GM12872 (cell line): Measurements from ENCODE around the gene PPP2R5A.
A peak's percentile ranks its signal among the peaks of the same experiment; 100 is the strongest.

Experiments used
- TF ChIP-seq, protein P1 (sequence below): IDR thresholded peaks from 3 replicates; pipeline ENCODE4 v1.5.1; 2011; ENCODE audit warnings: low read depth, mild to moderate bottlenecking, low read length, moderate library complexity; ENCODE audit not compliant: insufficient read depth

PPP2R5A gene

DNA sequence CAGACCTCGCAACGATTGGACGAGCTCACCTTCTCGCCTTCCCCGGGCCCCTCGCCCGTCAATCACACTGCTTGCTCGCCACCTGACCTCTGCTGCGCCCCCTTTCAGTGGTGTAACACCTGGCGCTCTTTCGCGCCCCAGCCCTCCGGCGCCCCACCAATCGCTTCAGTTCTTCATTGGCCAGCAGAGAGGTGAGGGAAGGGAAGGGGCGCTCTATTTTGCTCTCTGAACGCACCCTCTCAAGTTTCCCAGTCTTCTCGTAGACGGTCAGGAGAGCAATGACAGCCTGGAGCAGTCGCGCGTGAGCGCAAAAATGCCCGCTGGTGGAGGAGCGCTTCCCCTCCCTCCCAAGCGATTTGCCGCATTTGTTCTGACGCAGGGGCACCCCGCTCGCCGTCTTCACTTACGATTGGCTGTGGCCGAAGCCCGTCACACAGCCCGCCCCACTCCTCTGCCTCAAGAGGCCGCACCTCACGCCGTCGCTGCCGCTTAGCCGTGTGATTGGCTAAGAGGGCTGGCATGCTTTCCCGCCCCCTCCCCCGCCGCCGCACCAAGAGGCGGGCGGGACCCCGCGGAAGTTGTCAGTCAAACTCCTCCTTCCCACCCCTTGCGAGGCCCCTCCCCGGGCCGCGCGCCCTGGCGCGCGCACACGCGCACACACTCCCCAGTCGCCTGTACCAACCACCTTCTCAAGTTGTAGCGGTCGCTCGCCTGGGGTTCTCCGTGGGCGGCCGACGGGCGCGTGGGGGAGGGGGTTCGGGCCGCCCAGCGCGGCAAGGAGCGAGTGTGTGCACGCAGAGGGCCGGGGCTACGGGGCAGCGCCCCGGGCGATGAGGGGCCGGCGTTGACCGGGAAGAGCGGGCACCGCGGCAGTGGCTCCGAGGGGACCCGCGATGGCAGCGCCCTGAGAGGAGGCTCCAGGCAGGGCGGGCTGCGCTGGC, at the start of gene PPP2R5A:
TSS of gene PPP2R5A (plus strand) at position 667 of the 941 bp plus-strand sequence. CDS start 701 bp downstream, outside the sequence.
- TF ChIP-seq, protein P1, sequence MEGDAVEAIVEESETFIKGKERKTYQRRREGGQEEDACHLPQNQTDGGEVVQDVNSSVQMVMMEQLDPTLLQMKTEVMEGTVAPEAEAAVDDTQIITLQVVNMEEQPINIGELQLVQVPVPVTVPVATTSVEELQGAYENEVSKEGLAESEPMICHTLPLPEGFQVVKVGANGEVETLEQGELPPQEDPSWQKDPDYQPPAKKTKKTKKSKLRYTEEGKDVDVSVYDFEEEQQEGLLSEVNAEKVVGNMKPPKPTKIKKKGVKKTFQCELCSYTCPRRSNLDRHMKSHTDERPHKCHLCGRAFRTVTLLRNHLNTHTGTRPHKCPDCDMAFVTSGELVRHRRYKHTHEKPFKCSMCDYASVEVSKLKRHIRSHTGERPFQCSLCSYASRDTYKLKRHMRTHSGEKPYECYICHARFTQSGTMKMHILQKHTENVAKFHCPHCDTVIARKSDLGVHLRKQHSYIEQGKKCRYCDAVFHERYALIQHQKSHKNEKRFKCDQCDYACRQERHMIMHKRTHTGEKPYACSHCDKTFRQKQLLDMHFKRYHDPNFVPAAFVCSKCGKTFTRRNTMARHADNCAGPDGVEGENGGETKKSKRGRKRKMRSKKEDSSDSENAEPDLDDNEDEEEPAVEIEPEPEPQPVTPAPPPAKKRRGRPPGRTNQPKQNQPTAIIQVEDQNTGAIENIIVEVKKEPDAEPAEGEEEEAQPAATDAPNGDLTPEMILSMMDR = peak; percentile 48; the same call in 2 of the 3 replicates

DNA sequence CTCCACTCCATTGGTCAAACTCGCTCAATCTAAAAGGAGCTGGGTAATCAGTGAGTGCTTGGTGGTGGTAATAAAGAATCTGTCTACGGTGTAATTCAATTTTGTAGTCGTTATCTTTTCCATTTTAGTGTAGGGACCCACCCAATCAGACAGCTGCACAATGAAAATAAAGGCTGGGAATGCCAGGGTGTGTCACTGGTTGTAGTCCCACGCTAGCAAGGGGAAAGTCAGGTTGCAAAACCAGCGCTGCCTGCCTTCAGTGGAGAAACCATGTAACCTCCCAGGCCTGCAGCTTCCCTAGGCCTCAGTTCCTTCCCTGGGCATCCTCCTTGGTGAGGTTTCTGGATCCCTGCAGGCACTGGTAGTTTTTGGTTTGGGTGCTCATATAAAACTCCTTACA, 49.4 kb upstream of the PPP2R5A start:
- TF ChIP-seq, protein P1 = no peak

DNA sequence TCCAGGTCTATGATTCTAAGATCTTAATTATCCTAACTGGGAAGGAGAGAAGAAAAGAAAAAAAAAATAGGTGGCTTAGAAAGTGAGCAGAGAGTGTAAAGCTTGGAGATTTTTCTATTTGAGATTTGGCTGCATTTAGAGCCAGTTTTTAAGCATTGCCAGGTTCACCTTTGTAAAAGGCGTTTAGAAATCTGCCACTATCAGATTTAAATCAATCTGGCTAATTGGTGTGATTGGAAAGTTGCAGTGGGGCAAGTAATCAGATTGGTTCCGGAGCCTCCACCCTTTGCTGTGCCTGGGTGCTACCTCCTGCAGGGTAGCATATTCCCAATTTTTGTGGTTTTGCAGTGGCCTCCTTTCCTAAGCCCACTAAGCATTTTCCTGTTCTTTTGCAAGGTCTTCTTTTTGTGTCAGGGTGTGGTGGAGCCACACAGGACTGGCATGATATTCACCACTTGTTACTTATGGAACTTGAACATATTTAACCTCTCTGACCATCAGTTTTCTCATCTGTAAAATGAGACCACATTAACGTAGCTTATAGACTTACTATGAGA, 48.5 kb upstream of the PPP2R5A start:
- TF ChIP-seq, protein P1 = no peak

DNA sequence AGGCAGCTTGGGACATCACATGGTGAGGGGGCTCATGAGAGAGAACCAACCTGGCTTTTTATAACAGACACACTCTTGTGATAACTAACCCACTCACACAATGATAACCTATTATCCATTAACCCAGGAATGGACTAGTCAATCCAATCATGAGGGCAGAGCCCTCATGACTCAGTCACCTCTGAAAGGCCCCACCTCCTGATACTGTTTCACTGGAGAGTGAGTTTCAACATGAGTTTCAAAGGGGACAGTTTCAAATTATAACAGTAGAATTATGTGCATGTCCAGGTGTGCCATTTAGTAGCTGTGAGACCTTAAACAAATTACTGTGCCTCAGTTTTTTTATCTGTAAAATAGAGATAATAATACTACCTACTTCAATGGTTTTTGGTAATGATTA, 47.6 kb upstream of the PPP2R5A start:
- TF ChIP-seq, protein P1 = no peak

DNA sequence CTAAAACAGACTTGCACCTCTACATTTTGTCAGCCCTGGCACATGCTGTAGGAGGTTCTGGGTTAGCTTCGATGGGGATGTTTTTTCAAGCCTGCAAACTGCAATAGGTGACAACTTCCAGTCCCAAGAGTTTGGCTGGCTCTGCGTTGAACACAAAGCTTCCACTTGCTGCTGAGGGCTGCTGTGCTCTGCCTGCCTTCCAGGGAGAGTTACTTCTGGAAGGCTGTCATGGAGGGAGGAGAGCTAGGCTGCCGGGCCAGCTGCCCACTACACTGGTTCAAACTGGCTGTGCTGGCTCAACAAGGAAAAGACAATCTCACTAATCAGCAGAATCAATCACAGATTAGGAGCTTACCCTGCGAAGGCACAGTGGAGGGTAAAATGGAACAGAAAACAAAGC, 46.7 kb upstream of the PPP2R5A start:
- TF ChIP-seq, protein P1 = no peak

DNA sequence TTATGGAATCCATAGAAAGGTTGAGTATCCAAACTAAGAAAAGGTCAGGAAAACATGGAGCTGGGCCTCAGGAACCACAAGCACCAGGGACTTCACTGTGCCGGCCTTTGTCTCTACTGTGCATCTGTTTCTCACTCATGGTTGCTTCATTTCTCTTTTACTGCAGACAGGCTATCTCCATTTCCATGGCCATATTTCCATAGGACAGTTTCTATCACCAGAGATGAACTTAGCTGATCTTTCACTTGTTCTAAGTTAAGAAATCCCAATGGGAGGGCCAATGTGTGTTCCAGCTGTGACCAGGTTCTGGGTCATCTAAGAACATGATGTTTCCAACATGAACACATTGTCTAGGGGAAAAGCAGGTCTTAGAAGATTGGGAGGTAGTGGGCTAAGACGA, 43.7 kb upstream of the PPP2R5A start:
- TF ChIP-seq, protein P1 = no peak

DNA sequence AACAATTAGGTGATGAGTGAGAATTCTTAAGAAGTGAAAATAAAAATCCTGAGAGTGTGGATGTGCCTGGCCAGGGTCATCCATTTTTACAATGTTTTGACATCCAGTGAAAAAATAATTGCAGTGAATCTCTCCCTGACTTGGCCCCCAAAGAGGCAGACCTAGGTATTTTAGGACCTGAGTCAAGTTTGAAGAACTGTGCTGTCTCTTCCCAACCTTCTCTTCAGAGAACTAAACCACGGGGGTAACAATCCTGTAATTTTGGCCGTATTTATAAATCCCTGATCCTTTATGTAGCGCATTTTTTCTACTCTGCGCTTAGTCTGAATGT, 43.3 kb upstream of the PPP2R5A start:
- TF ChIP-seq, protein P1 = no peak
